ENCODE results near the gene SNAI3. TPM values are rescaled to one million over a fixed set of nuclear protein-coding genes. Genes with fewer than 3 reads are reported as not detected.

SNAI3 gene
- total RNA-seq, 1 donor from 2014 or later, result 1.2 TPM

DNA sequence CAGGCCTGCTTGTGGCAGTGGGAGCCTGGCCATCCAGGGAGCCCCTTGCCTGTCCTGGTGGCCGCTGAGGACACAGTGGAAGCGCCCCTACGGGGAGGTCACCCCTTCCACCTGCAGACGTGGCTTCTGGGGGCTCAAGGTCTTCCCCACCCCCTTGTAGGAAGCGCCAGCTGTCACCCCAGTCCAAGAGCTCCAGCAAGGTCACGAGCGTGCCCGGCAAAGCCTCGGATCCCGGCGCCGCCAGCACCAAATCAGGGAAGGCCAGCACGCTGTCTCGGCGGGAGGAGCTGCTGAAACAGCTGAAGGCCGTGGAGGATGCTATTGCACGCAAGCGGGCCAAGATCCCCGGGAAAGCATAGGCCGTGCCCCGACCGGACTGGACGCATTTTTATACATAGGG lies 55.4 kb downstream of the SNAI3 start:
- H3K27me3 Mint-ChIP-seq, result peaks cover 8% of the 10 kb centered on the region
- no peak overlapping the region for H3K27ac Mint-ChIP-seq
- DNase-seq (ENCODE audit: low spot score, unreplicated experiment), result no peak
- H3K4me3 Mint-ChIP-seq (ENCODE audit: low read depth), result no peak overlapping the region
- no peaks in the 10 kb centered on the region for H3K9me3 Mint-ChIP-seq (ENCODE audit: low read depth)
- peaks cover 14% of the 10 kb centered on the region for H3K36me3 Mint-ChIP-seq (ENCODE audit: insufficient read depth)
- TF ChIP-seq, protein P1, sequence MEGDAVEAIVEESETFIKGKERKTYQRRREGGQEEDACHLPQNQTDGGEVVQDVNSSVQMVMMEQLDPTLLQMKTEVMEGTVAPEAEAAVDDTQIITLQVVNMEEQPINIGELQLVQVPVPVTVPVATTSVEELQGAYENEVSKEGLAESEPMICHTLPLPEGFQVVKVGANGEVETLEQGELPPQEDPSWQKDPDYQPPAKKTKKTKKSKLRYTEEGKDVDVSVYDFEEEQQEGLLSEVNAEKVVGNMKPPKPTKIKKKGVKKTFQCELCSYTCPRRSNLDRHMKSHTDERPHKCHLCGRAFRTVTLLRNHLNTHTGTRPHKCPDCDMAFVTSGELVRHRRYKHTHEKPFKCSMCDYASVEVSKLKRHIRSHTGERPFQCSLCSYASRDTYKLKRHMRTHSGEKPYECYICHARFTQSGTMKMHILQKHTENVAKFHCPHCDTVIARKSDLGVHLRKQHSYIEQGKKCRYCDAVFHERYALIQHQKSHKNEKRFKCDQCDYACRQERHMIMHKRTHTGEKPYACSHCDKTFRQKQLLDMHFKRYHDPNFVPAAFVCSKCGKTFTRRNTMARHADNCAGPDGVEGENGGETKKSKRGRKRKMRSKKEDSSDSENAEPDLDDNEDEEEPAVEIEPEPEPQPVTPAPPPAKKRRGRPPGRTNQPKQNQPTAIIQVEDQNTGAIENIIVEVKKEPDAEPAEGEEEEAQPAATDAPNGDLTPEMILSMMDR (IDR thresholded peaks at IDR 0.05; ENCODE audit: unreplicated experiment), result no peak
- no peaks in the 10 kb centered on the region for H3K4me1 Mint-ChIP-seq (ENCODE audit: low read depth)

DNA sequence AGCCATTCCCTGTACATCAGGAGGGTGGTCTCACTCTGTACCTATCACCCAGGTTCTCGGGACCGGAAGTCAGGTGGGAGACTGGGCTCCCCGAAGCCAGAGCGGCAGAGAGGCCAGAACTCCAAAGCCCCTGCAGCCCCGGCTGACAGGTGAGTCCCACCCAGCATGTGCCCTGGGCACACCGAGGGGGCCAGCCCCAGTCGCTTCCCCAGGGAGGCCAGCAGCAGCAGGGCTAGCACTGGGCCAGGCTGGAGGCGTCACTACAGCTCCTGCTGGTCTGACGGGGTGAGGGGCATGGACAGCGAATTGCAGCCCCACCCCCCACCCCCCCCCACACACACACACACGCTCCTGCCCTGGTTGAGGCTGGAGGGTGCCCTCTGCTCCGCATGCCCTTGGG lies 55.9 kb downstream of the SNAI3 start:
- H3K27ac Mint-ChIP-seq, result no peak overlapping the region
- H3K9me3 Mint-ChIP-seq (ENCODE audit: low read depth), result no peaks in the 10 kb centered on the region
- H3K27me3 Mint-ChIP-seq, result peaks cover 6% of the 10 kb centered on the region
- no peak for DNase-seq (ENCODE audit: low spot score, unreplicated experiment)
- H3K4me3 Mint-ChIP-seq (ENCODE audit: low read depth), result no peak overlapping the region
- no peaks in the 10 kb centered on the region for H3K4me1 Mint-ChIP-seq (ENCODE audit: low read depth)
- TF ChIP-seq, protein P1 (IDR thresholded peaks at IDR 0.05; ENCODE audit: unreplicated experiment), result no peak
- peaks cover 14% of the 10 kb centered on the region for H3K36me3 Mint-ChIP-seq (ENCODE audit: insufficient read depth)

DNA sequence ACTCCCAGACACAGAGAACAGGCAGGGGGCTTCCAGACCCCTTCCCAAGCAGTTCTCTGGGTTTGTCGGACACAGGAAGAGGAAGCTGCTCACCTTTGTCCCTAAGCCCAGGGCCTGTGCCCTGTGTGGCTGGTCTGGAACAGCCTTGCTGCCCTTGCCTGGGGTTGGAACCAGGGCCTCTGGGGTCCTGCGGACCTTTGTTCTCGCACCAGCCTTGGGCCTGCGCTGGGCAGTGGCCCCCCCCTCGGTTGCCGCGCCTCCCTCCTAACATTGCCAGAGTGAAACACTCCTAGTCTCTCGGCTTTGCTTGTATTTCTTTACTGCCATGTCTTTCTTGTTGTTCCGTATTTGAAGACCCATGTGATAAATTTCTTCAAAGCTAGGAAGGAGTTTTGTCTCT lies 56.5 kb downstream of the SNAI3 start:
- Mint-ChIP-seq H3K27ac (no peak overlapping the region), H3K9me3 (ENCODE audit: low read depth) (no peaks in the 10 kb centered on the region), H3K4me3 (ENCODE audit: low read depth) (no peak overlapping the region), H3K27me3 (no peaks in the 10 kb centered on the region), H3K36me3 (ENCODE audit: insufficient read depth) (peaks cover 14% of the 10 kb centered on the region), H3K4me1 (ENCODE audit: low read depth) (no peaks in the 10 kb centered on the region)
- TF ChIP-seq, protein P1 (IDR thresholded peaks at IDR 0.05; ENCODE audit: unreplicated experiment), result no peak
- no peak for DNase-seq (ENCODE audit: low spot score, unreplicated experiment)

DNA sequence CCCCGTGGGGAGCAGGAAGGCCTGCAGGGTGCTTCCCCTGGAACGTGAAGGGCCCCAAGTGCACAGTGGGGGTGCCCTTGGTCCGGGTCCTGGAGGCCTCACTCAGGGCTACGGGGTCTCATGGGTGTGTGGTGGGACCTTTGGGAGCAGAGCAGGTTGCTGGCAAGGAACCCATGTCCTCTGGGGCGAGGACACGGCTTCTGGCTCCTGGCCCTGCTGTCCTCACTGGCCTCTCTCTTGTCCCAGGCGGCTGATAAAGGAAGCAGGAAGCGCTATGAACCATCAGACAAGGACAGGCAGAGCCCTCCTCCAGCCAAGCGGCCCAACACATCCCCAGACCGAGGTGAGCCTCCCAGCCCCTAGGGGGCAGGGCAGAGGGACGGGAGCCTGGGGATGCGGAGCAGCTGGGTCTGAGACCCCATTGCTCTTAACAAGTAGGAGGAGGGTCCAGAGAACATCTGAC lies 57.8 kb downstream of the SNAI3 start:
- Mint-ChIP-seq H3K27ac (no peak overlapping the region), H3K4me3 (ENCODE audit: low read depth) (no peak overlapping the region), H3K36me3 (ENCODE audit: insufficient read depth) (peaks cover 14% of the 10 kb centered on the region), H3K27me3 (no peaks in the 10 kb centered on the region), H3K9me3 (ENCODE audit: low read depth) (no peaks in the 10 kb centered on the region), H3K4me1 (ENCODE audit: low read depth) (no peaks in the 10 kb centered on the region)
- TF ChIP-seq, protein P1 (IDR thresholded peaks at IDR 0.05; ENCODE audit: unreplicated experiment), result peak; percentile 46
- DNase-seq (ENCODE audit: low spot score, unreplicated experiment), result no peak

Small RNA genes lying within 50 kb of the gene (microRNA-seq; reads per million reads assigned to microRNA genes)
- not detected for gene MIR4722 (ENCODE audit: borderline number of aligned reads, unreplicated experiment)

Other genes starting within 250 kb of the SNAI3 start
- gene ZFPM1, start 233.2 kb downstream of the SNAI3 start, total RNA-seq, result 88.5 and 90.6 TPM in 2 replicates
- 67.5 and 70.7 TPM in 2 replicates for gene ZC3H18, start 116.1 kb downstream of the SNAI3 start, total RNA-seq
- gene IL17C, start 47.9 kb downstream of the SNAI3 start, total RNA-seq, result 0.29 TPM in 2 replicates
- gene CYBA, start 35.5 kb downstream of the SNAI3 start, total RNA-seq, result 111 and 112 TPM in 2 replicates
- 78.1 and 78.5 TPM in 2 replicates for gene MVD, start 23.4 kb downstream of the SNAI3 start, total RNA-seq
- gene RNF166, start 19.9 kb upstream of the SNAI3 start, total RNA-seq, result 19.4 and 21.5 TPM in 2 replicates
- gene CTU2, start 20.0 kb upstream of the SNAI3 start, total RNA-seq, result 17.2 and 18.2 TPM in 2 replicates
- 37.7 and 44.7 TPM in 2 replicates for gene PIEZO1, start 98.7 kb upstream of the SNAI3 start, total RNA-seq
- 22.8 and 25.3 TPM in 2 replicates for gene CDT1, start 117.3 kb upstream of the SNAI3 start, total RNA-seq
- 100 and 115 TPM in 2 replicates for gene APRT, start 125.4 kb upstream of the SNAI3 start, total RNA-seq
- 32.7 and 34.6 TPM in 2 replicates for gene GALNS, start 170.4 kb upstream of the SNAI3 start, total RNA-seq
- gene TRAPPC2L, start 170.6 kb upstream of the SNAI3 start, total RNA-seq, result 74.9 and 86.2 TPM in 2 replicates
- 0.46 TPM in 1 of 2 replicates, not detected in the other for gene PABPN1L, start 180.2 kb upstream of the SNAI3 start, total RNA-seq